HG02623 (cell line): Measurements from ENCODE around the gene EFCAB7.
A peak's percentile ranks its signal among the peaks of the same experiment; 100 is the strongest.
"Not testable (repeated sequence)": the region's sequence is repeated elsewhere in the genome, so short reads cannot be mapped to it uniquely, and the experiment has no call there.

Experiments used
- ATAC-seq: cut with Tn5 transposase; IDR thresholded peaks from one replicate; pipeline ENCODE4 v1.9.1; 2021; ENCODE audit warnings: moderate library complexity; ENCODE audit not compliant: unreplicated experiment

EFCAB7 gene

DNA sequence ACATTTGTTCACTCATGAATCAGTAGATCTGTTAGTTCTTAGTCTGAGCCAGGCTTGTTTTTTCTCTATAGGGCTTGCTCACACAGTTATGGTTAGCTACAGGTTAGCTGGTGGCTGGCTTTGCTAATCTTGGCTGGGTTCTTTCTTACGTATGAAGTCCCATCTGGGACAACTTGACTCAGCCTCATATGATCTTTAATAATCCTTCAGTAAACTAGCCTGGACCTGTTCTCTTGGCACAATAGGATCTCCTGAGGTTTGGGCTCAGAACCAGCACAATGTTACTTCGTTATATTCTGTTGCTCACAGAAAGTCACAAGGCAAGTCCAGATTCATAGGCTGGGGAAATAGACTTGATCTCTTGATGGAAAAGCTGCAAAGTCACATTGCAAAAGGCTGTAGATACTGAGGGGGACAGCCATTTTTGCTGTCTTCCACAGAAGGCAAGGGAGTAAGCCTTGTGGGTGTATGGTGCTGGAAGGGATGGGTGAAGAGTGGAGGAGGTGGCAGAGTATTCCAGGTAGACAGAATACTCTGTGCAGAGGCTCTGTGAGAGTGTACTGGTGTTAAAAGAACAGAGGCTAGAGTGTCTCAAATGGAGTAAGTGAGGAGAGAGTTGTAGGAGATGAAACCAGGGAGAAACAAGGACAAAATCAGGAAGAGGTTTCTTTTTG, 24.4 kb downstream of the EFCAB7 start:
- no peak for ATAC-seq

DNA sequence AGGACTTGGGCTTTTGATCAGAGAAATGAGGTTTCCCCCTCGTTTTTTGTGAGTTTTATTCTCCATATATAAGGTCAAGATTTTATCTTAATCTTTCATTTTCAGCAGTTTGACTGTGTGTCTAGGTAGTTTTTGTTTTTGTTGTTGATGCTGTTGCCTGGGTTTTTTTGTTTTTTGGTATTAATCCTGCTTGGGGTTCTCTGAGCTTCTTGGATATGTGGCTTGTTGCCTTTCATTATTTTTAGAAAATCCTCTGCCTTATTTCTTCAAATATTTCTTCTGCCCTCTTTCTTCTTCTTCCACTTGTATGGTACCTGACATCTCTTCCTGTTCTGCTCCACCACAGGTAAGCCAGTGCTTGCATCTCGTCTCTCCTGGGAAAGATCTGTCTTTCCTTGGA, 25.0 kb downstream of the EFCAB7 start:
- ATAC-seq = no peak

DNA sequence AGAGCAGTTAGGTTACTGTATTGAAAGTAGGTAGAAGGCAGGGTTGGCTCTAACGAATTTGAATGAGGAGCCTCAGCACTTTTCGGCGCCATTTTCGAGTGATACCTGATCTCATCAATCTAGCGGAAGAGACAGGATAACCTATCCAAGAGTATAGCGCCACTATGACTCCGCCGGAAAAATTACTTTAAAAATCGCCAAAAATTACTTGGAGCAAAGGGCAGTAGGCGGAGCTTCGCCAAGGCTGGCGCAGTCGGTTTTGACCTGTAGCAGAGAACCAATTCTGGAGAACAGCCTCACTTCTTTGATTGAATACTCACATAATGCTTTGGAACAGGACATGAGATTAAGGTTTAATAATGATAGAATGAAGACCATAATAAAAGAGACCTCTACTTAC, 25.6 kb downstream of the EFCAB7 start:
- no peak for ATAC-seq

DNA sequence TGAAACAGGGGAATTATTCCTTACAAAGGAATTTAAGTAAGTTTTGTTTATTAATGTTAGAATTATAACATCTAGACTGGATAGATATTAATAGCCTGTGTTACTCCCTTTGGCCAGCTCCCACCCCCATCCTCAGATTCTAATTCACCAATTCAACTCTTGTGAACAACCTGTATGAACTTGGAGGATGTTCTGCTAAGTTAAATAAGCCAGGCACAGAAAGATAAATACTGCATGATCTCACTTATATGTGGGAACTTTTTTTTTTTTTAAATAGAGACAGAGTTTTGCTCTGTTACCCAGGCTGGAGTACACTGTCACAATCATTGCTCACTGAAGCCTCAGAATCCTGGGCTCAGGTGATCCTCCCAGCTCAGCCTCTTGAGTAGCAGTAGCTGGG, 32.2 kb downstream of the EFCAB7 start:
- no peak for ATAC-seq

DNA sequence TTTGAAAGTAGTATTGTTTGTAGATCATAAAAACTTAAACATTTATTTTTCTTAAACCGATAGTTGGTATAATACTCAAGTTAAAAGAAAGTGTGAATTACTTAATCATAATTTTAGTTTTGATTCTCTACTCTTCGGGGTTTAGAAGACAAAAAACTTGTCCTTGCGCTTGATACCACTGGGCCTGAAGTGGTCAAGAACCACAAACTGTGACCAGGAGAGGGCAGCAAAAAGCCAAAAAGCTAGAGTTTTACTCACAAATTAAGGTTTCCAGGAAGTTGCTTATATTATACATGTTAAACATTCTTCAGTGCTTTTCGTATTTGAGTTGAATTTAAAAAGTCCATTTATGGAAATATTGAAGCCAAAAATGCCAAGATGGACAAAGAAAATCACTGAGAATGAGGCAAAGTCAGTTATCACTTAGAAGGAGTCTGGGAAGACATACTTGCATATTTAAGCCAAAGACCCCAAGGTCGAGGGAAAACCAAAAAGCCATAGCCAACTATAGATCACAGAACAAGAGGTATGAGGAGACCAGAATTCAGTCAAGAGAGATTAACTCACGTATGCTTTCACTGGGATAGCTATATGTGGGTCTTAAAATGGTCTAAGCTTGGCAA, 34.2 kb downstream of the EFCAB7 start:
- ATAC-seq = no peak

DNA sequence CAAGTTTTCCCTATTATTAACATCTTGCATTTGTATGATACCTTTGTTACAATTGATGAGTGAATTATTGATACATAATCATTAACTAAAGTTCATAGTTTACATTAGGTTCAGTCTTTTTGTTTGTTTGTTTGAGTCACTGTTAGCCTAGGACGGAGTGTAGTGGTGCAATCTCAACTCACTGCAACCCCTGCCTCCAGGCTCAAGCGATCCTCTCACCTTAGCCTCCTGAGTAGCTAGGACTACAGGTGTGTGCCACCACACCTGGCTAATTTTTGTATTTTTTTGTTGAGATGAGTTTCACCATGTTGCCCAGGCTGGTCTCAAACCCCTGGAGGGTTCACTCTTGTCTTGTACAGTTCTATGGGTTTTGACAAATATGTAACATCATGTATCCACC, 36.0 kb downstream of the EFCAB7 start:
- ATAC-seq = no peak

DNA sequence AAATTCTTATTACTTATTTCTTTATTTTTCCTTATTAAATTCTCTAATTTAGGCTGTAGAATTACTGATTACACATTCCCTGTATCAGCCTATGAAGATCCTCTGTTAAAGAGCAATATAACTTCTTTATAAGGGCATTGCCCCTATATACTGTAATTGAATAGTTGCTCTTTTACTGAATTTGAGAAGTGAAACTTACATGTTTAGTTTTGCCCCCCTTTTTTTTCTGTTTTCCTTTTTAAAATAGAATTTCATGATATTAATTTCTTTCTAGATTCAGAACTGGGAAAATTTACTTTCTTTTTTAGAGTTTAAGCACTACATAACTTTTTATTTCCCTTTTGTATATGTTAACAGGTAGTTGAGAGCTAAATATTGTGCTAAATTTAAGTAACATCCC, 40.4 kb downstream of the EFCAB7 start:
- no peak for ATAC-seq

DNA sequence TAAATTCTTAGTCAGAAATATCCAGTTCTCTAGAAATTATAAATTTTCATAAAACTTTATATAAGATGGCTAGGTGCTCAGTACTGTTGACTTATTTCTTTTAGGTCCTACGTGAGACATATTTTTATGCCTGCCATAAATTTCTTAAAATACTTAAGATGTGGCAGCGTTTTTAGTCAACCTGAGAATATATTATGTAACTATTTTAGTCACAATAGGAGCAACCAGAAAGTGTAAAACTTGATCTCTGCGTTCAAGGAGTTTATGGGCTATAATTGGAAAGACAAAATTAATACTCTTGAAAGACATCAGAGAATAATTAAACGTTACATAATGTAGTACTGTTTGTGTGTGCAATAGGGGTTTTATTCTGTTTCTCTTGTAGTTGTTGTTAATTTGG, 45.7 kb downstream of the EFCAB7 start:
- no peak for ATAC-seq

DNA sequence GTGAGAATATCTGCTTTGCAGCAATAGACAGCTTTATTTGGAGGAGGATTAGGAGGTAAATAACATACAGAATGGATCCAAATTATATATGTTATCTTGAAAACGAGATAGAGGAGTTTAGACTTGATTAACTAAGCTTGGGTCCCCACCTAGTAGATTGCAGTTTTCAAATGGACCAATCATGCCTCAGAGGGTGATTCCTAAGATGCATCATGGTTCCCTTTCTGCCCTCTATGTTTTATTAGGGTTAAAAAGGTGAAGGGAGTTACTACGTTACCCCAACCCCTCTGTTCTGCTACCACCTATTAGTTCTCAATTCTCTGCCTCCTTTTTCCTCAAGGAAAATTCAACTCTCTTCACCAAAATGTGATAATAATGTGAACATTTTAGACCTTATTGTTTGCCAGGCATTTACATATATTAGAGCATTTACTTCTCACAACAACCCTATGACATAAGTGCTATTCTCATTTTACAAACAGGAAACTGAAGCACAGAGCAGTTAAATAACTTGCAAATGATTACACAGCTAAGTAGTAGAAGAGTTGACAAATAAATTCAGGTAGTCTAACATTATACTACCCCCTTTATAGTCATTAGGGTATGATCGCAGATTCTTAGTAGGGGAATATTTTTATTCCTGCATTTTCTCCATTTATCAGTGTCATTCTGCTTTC, 46.5 kb downstream of the EFCAB7 start:
- ATAC-seq = no peak

DNA sequence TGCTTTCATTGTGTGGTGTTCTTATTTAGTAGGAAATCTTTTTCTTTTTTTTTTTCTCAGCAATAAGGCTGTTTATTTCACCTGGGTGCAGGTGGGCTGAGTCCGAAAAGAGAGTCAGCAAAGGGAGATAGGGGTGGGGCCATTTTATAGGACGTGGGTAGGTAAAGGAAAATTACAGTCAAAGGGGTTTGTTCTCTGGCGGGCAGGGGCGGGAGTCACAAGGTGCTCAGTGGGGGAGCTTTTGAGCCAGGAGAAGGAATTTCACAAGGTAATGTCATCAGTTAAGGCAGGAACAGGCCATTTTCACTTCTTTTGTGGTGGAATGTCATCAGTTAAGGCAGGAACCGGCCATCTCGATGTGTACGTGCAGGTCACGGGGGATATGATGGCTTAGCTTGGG, 49.4 kb downstream of the EFCAB7 start:
- ATAC-seq = not testable (repeated sequence)

DNA sequence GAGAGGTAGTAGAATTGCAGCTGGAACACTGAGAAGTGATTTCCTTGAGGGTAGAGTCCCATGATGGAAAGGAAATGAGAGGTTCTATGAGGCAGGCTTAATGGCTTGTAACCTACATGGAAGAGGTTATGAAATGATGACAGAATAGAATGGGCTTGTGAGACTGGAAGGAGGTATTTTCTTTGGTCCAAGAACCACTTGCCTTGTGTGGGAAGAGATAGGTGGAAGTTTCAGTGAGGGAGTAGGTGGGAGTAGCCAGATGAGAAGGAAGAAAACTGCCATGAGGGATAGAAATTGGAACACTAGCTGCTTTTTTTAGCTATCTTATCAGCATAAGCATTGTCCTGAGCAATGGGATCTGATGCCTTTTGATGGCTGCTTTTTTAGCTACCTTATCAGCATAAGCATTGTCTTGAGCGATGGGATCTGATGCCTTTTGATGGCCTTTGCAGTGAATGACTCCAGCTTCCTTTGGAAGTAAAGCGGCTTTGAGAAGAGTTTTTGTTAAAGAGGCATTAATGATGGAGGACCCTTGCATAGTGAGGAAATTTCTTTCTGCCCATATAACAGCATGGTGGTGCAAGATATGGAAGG, 51.0 kb downstream of the EFCAB7 start:
- not testable (repeated sequence) for ATAC-seq

DNA sequence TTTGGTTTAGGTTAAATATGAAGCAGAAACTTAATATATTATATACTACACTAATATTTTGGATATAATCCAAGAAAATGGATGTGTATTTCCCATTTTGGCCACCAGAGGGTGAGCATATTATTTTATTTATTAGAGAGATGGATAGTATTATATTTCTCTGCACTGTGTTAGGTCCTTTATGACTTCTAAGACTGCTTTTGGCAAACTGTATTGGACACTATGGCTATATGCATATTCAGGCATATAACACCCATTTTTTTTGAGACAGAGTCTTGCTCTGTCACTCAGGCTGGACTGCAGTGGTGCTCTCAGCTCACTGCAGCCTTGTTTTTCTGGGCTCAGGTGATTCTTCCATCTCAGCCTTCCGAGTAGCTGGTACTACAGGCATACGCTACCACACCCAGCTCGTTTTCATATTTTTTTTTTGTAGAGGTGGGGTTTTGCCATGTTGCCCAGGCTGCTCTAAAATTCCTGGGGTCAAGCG, 52.1 kb downstream of the EFCAB7 start:
- ATAC-seq = no peak

DNA sequence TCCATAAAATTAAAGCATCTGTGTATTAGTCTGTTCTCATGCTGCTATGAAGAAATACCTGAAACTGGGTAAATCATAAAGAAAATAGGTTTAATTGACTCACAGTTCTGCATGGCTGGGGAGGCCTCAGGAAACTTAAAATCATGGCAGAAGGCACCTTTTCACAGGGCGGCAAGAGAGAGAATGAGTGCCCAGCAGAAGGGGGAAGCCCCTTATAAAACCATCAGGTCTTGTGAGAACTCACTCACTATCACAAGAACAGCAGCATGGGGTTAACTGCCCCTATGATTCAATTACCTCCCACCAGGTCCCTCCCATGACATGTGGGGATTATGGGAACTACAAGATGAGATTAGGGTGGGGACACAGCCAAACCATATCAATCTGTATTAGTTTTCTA, 63.0 kb downstream of the EFCAB7 start:
- ATAC-seq = not testable (repeated sequence)

DNA sequence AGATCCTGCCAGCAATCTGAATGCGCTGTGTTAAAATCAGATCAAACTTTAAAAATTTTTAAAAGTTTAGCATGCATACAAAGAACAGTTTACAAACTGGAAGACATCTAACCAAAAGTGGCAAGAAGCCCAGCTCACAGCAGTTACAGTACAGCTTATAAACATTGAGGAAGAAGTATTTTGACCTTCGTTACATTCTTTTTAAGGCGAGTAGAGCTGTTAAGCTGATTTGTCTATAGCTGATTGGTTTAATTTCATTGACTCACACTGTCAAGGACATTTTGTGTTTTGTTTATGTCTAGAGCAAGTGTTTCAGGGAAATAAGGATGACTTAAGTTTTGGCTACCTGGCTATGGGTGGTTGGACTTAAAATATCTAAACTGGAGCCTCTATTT, 66.8 kb downstream of the EFCAB7 start:
- ATAC-seq = no peak

DNA sequence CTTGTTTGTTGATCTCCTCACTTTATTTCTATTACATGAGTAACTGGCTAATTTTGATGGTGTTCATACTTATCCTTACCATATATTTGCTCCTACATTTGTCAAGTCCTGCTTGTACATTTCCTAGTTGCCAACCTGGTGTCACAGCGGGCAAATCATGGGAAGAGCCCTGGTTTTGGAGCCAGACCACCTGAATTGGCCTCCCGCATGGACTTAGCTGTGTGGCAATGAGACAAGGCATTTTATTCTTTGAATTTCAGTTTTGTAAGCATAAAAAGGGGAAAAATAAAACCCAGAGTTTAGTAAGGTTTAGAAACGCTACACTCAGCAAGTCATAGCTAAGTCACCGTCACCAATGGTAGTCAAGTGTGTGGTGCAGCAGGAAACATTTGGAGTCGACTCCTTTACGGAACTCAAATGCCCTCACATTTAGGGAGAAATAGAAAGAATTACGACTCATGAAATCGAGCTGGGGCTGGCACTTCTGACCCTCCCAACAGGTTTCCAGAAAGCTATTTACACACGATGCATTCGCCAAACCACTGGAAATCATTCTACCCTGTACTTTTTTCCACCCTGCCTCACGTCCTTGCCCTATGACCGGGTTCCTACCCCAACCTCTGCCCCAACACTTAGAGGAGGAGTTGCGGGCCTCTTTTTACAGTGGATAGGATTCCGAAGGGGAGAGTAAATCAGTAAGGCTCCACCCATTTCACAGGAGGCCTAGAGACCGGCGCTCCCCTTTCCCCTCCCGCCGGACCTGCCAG, 69.4 kb downstream of the EFCAB7 start:
- no peak for ATAC-seq

DNA sequence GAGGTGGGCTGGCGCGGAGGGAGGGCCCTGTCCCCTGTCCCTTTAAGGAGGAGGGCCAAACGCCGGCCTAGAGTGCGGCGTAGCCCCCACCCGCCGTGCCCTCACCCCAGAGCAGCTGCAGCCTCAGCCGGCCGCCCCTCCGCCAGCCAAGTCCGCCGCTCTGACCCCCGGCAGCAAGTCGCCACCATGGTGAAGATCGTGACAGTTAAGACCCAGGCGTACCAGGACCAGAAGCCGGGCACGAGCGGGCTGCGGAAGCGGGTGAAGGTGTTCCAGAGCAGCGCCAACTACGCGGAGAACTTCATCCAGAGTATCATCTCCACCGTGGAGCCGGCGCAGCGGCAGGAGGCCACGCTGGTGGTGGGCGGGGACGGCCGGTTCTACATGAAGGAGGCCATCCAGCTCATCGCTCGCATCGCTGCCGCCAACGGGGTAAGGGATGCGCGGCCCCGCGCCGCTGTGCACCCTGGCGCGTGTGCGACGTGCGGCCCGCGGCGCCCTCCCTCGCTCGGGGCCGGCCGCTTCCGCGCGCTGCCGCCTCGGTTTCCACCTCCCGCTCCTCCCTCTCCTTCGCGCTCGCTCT, 70.1 kb downstream of the EFCAB7 start, which contains the start of gene PGM1:
Gene PGM1 (plus strand): TSS at position 109 of the 583 bp plus-strand sequence. CDS start 78 bp downstream, at position 187.
- peak; percentile 64 for ATAC-seq

DNA sequence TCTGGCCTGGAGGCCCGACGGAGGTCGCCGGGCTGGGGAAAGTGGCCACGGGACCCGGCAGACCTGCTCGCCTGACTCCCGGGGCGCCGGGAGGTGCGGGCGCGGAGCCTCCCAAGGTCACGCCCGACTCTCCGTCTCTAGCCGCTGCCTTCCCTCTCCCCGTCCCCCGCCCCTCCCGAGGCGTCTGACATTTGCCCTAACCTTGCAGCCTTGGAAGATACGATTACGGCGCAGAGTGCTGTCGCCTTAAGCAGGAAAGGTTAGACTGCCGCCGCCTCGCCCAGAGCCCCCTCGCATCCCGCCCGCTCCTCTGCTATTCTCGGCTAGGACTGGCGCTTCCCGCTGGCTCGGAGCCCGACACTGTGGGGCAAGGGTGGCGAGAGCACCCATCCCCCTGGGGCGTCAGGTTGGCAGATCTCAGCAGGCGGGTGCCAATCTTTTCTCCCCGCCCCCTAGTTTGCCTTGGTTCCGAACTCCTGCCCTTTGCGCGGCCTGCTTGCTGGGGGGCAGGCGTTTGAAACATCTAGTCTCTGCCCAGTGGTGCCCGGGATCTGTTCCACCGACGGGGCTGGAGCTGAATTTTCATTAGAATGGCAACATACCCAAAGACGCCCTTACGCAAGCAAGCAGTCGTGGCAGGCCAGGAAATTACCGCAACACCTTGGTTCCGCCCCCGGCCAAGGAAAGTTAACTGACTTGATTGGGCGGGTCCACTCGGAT, 70.7 kb downstream of the EFCAB7 start:
- ATAC-seq = peak; percentile 46

DNA sequence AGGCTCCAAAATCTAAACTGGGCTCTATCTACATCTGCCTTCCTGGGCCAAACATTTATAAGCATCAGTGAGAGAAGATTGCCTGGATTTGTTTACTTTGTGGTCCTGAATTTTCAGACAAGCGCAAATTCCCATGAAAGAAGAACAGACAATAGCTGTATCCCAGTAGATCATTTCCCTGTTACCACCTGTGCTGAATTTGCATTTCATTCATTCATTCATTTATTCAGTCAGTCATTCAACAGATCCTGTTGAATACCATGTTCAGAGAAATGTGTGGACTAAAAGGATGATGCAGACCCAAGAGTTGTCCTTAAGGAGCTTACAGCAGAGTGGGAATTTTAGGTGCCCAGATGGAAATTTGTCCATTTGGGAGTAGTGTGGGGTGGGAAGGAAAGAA, 72.1 kb downstream of the EFCAB7 start:
- no peak for ATAC-seq

DNA sequence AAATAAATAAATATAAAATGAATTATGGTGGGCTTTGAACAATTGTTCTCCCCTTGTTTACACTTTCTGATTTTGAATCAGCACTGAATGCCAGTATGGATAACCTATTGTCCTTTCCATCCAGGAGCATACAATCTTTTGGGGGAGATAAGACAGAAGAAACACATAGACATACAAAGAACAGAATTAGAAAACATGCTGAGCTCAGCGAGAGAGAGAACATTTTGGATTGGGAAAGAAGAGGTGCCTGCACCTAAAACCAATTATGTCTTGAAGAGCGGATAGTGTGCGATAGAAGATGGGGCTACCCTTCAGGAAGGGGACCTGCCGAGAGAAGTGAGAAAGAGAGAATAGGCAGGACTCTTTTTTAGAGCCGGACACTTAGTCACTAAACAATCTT, 76.5 kb downstream of the EFCAB7 start:
- no peak for ATAC-seq

DNA sequence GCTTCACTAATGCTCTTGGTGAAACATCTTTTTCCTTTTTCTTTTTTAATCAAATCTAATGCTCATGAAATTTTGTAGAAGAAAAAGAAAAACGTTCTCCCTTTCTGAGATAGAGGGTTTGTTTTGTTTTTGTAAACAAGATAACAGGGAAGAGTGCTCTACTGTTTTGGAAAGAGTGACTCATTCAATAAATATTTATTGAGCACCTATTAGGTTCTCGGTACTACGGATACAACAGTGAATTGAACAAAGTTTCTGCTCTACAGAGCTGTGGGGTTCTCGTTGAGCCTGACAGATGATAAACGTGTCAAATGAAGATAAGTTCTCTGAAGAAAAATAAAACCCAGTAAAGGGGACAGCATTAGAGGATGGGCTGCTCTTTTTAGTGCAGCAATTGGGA, 76.9 kb downstream of the EFCAB7 start:
- no peak for ATAC-seq
